GM12873 (cell line): ENCODE measurements around the gene PTPN4.
A peak's percentile ranks its signal among the peaks of the same experiment; 100 is the strongest.

ENCODE experiments used
- TF ChIP-seq, protein P1 (sequence below): IDR thresholded peaks from 2 replicates; pipeline ENCODE4 v1.5.1; 2012; ENCODE audit warnings: low read depth, mild to moderate bottlenecking, moderate library complexity, low read length, control low read depth; ENCODE audit not compliant: insufficient read depth; ENCODE audit errors: missing control alignments

The PTPN4 gene

DNA sequence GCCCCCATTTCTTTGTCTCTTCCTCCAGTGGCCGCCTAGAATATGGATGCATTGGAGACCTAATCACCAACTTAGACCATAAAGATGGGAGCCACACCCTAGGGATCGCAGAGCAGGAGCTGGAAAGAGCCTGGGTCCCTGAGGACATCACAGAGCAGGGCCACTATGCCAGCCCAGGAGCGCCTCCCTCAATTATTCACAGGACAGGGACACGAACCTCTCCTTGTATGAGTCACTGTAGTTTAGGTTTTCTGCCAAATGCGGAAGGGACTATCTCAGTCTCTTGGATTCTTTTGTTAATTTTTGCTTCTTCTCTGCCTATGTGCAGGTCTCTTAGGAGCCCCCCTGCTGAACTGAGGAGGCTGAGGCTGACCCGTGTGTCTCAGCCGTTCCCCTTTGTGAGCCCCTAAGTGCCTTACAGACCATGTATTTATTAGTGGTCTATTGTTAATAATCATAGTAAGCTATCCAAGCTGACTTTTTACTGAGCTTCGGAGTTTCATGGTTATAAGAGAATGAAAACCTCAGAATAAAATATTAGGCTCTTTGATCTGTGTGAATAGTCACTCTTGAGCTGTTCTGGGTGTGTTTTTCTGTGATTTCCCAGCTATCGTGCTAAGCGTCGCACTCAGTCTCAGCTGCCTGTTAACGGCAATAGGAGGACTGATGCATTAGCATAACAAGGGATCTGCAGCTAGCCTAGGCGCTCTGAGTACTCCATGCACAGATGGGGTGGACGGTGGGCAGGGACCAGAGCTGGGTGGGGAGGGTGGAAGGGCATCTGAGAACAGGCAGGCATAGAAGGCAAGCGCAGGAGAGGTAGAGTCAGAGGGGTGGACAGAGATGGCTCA, 12.7 kb upstream of the PTPN4 start:
- TF ChIP-seq, protein P1, sequence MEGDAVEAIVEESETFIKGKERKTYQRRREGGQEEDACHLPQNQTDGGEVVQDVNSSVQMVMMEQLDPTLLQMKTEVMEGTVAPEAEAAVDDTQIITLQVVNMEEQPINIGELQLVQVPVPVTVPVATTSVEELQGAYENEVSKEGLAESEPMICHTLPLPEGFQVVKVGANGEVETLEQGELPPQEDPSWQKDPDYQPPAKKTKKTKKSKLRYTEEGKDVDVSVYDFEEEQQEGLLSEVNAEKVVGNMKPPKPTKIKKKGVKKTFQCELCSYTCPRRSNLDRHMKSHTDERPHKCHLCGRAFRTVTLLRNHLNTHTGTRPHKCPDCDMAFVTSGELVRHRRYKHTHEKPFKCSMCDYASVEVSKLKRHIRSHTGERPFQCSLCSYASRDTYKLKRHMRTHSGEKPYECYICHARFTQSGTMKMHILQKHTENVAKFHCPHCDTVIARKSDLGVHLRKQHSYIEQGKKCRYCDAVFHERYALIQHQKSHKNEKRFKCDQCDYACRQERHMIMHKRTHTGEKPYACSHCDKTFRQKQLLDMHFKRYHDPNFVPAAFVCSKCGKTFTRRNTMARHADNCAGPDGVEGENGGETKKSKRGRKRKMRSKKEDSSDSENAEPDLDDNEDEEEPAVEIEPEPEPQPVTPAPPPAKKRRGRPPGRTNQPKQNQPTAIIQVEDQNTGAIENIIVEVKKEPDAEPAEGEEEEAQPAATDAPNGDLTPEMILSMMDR: no peak

GRCh38 chr2:119748135-119748534, 11.6 kb upstream of the PTPN4 start:
- TF ChIP-seq, protein P1: no peak

- TF ChIP-seq, protein P1: no peak
Observed at GRCh38 chr2:119749477-119750012, 10.2 kb upstream of the PTPN4 start.

GRCh38 chr2:119751706-119752105, 8.0 kb upstream of the PTPN4 start:
- TF ChIP-seq, protein P1: no peak

- TF ChIP-seq, protein P1: peak; percentile 72
Observed at GRCh38 chr2:119753041-119753929, 6.4 kb upstream of the PTPN4 start.

DNA sequence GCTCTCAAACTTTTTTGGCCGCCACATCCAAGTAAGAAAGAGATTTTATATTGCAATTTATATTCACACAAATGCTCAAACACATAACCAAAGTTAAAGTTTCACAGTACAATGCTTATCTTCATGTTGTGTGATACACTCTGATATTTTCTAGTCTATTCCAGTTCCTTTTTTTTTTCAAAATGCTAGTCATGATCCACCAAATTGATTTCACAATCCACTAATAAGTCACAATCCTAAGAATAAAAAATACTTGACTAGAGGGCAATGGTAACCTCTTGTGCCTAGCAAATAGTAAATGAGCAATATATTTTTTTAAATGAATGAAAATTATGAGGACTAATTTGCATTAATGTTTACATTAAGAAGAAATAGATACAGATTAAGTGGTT, 5.8 kb upstream of the PTPN4 start:
- TF ChIP-seq, protein P1: no peak

GRCh38 chr2:119755906-119756305, 3.8 kb upstream of the PTPN4 start:
- TF ChIP-seq, protein P1: no peak
